Dermis microvascular lymphatic vessel endothelial cell (primary cell): Measurements from ENCODE around the gene KREMEN1. TPM values are rescaled to one million over a fixed set of nuclear protein-coding genes. Genes with fewer than 3 reads are reported as not detected.

ENCODE experiments used
- DNase-seq, 2 donors: peaks; one replicate each; pipeline versions ENCODE4 v3.0.0 to v3.0.0-alpha.2; 2010; ENCODE audit warnings: low read depth in 2 of 2
- total RNA-seq: library from RNA; depleted of rRNA; stranded (reverse); fragments of >200 nt; gene quantifications from 2 replicates; pipeline ENCODE4 v1.2.1, GENCODE V29; 2014

KREMEN1 gene
- total RNA-seq, 1 donor from 2014 or later = 0.26 TPM

GRCh38 chr22:29205594-29206371 lies 132.9 kb downstream of the KREMEN1 start, which contains the start of gene EMID1:
TSS of gene EMID1 (plus strand) at chr22:29205896. CDS start at chr22:29206039, 143 bp downstream.
- peak in 1 of 2 donors; percentile 36 for DNase-seq

- DNase-seq = no peak
These were observed 133.8 kb downstream of the KREMEN1 start for GRCh38 chr22:29206372-29207242.

- DNase-seq = no peak
These were observed 134.4 kb downstream of the KREMEN1 start for GRCh38 chr22:29207243-29207550.

- no peak for DNase-seq
These were observed 135.0 kb downstream of the KREMEN1 start for GRCh38 chr22:29207562-29208501.

GRCh38 chr22:29208502-29208862 lies 135.6 kb downstream of the KREMEN1 start:
- no peak for DNase-seq

- DNase-seq = no peak
These were observed 136.2 kb downstream of the KREMEN1 start for GRCh38 chr22:29208879-29209623.

- DNase-seq = no peak
These were observed 136.7 kb downstream of the KREMEN1 start for GRCh38 chr22:29209624-29209929.

GRCh38 chr22:29211066-29211465 lies 138.2 kb downstream of the KREMEN1 start:
- no peak for DNase-seq

GRCh38 chr22:29211466-29211865 lies 138.6 kb downstream of the KREMEN1 start:
- DNase-seq = no peak

- no peak for DNase-seq
These were observed 139.9 kb downstream of the KREMEN1 start for GRCh38 chr22:29212743-29213142.

- no peak for DNase-seq
These were observed 140.7 kb downstream of the KREMEN1 start for GRCh38 chr22:29213493-29213892.

- DNase-seq = no peak
These were observed 141.4 kb downstream of the KREMEN1 start for GRCh38 chr22:29214232-29214631.

- no peak for DNase-seq
These were observed 142.4 kb downstream of the KREMEN1 start for GRCh38 chr22:29215012-29215860.

- DNase-seq = no peak
These were observed 143.4 kb downstream of the KREMEN1 start for GRCh38 chr22:29216011-29216872.

GRCh38 chr22:29216873-29217666 lies 144.2 kb downstream of the KREMEN1 start:
- DNase-seq = no peak
